ENCODE measurements around the gene AUTS2. TPM values are rescaled to one million over a fixed set of nuclear protein-coding genes. Genes with fewer than 3 reads are reported as not detected.

The AUTS2 gene
- total RNA-seq, 1 donor from 2014 or later, result 53.0 TPM

DNA sequence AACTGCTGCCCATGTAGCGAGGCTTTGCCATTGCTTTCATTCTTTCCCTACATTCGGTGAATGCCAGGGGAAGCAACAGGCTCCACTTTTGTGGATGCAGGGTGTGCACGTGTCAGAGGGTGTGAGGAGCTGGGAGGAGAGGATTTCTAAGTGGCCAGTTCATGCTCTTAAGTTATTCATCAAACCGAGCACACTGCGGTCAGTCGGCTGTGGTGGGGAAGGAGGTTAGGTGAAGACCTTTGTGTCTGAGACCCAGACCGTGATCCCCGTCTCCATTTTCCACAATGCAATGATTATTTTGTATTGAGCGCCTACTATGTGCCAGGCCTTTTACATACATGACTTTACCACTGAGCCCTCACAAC lies 1095.0 kb downstream of the AUTS2 start:
- H3K27ac ChIP-seq, result peak overlapping the region; percentile 75
- peaks cover 23% of the 10 kb centered on the region for H3K4me1 ChIP-seq
- no peaks in the 10 kb centered on the region for H3K9me3 ChIP-seq
- H3K27me3 ChIP-seq, result no peaks in the 10 kb centered on the region
- no peaks in the 10 kb centered on the region for H3K36me3 ChIP-seq
- TF ChIP-seq POLR2AphosphoS5 (IDR thresholded peaks at IDR 0.05; ENCODE audit: insufficient read depth in 1 of 2, low read depth in 1 of 2) (no peak), CTCF (IDR thresholded peaks at IDR 0.05) (no peak), POLR2A (IDR thresholded peaks at IDR 0.05) (no peak)
- intact Hi-C loops (cut with DNase I), result loop anchor here (10.0 kb wide), 1 partner anchor 299 kb away; no protein-coding TSS in a partner anchor
- DNase-seq (ENCODE audit: extremely low spot score in 2 of 2), result no peak
- H3K4me3 ChIP-seq, result peak overlapping the region; percentile 75 to 87

DNA sequence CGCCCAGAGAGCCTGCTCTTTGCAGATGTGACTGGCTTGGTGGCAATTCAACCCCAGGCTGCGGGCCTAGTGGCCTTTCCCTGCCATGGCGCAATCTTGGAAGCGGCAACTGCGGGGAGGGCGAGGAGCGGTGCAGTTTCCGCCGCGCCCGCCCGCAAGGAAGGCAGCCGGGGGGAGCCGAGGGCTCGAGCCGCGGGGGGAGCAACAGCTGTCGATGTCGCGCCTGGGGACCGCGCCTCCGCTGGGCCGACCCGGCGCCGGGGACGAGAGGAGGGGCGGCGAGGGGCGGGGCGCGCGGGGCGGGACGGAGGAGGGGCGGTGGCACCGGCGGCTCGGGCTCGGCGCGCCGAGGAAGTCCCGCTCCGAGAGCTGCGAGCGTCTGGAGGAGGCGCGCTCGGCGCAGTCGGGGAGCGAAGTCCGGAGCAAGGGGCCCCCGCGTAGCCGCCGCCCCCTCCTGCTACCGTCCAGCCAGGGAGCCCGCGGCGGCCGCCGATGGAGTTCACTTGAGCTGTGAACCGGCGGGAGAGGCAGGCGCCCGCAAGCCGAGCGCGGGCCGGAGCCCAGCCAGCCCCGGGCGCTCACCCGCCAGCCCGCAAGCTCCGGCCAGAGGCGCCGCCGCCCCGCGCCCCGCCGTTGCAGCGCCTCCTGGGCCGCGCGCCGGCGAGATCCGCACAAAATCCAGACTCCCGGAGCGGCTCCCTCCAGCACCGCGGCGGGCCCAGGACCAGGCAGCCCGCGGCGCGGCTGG lies 1095.6 kb downstream of the AUTS2 start:
- peak overlapping the region; percentile 75 for H3K27ac ChIP-seq
- H3K4me1 ChIP-seq, result peaks cover 27% of the 10 kb centered on the region
- H3K27me3 ChIP-seq, result no peaks in the 10 kb centered on the region
- no peaks in the 10 kb centered on the region for H3K9me3 ChIP-seq
- H3K36me3 ChIP-seq, result no peaks in the 10 kb centered on the region
- intact Hi-C loops (cut with DNase I), result loop anchor here (10.0 kb wide), 1 partner anchor 299 kb away; no protein-coding TSS in a partner anchor
- DNase-seq (ENCODE audit: extremely low spot score in 2 of 2), result no peak
- TF ChIP-seq CTCF (IDR thresholded peaks at IDR 0.05) (no peak), POLR2AphosphoS5 (IDR thresholded peaks at IDR 0.05; ENCODE audit: insufficient read depth in 1 of 2, low read depth in 1 of 2) (peak in 1 of 2 donors; percentile 61), POLR2A (IDR thresholded peaks at IDR 0.05) (peak in 1 of 2 donors; percentile 73)
- H3K4me3 ChIP-seq, result peak overlapping the region; percentile 75 to 87

- peak overlapping the region; percentile 75 to 87 for H3K4me3 ChIP-seq
- H3K27me3 ChIP-seq, result no peaks in the 10 kb centered on the region
- H3K36me3 ChIP-seq, result no peaks in the 10 kb centered on the region
- intact Hi-C loops (cut with DNase I), result loop anchor here (10.0 kb wide), 1 partner anchor 300 kb away; no protein-coding TSS in a partner anchor
- peak overlapping the region; percentile 75 for H3K27ac ChIP-seq
- peaks cover 27% of the 10 kb centered on the region for H3K4me1 ChIP-seq
- TF ChIP-seq POLR2A (IDR thresholded peaks at IDR 0.05) (no peak), POLR2AphosphoS5 (IDR thresholded peaks at IDR 0.05; ENCODE audit: insufficient read depth in 1 of 2, low read depth in 1 of 2) (no peak), CTCF (IDR thresholded peaks at IDR 0.05) (no peak)
- H3K9me3 ChIP-seq, result no peaks in the 10 kb centered on the region
- no peak for DNase-seq (ENCODE audit: extremely low spot score in 2 of 2)
Measured at GRCh38 chr7:70694434-70694970, 1096.2 kb downstream of the AUTS2 start.

GRCh38 chr7:70694971-70695794 lies 1096.9 kb downstream of the AUTS2 start:
- no peaks in the 10 kb centered on the region for H3K27me3 ChIP-seq
- peaks cover 27% of the 10 kb centered on the region for H3K4me1 ChIP-seq
- TF ChIP-seq POLR2A (IDR thresholded peaks at IDR 0.05) (no peak), CTCF (IDR thresholded peaks at IDR 0.05) (no peak)
- peak overlapping the region; percentile 75 for H3K27ac ChIP-seq
- no peaks in the 10 kb centered on the region for H3K36me3 ChIP-seq
- H3K9me3 ChIP-seq, result no peaks in the 10 kb centered on the region
- DNase-seq (ENCODE audit: extremely low spot score in 2 of 2), result no peak
- peak overlapping the region; percentile 75 to 87 for H3K4me3 ChIP-seq
- intact Hi-C loops (cut with DNase I), result loop anchor here (10.0 kb wide), 1 partner anchor 300 kb away; no protein-coding TSS in a partner anchor

Data from vagina (tissue), 2 donors.